ENCODE measurements around the gene CEP72.
A peak's percentile ranks its signal among the peaks of the same experiment; 100 is the strongest.
"Not testable (repeated sequence)": the region's sequence is repeated elsewhere in the genome, so short reads cannot be mapped to it uniquely, and the experiment has no call there.

The CEP72 gene

DNA sequence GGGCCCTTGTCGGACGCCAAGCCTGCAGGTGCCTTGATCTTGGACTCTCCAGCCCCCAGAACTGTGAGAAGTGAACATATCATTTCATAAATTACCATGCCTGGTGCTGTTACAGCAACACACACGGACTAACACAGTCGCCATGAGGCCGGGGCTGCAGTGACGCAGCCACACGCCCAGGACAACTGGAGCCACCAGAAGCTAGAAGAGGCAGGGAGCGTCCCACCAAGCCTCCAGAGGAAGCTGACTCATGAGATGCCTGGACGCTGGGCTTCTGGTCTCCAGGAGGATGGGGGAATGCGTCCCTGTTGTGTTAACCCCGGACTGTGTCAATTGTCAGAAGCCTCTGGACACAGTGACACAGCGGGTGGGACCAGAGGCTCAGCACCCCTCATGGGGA is 74.8 kb downstream of the CEP72 start:
- DNase-seq, result not testable (repeated sequence)

DNA sequence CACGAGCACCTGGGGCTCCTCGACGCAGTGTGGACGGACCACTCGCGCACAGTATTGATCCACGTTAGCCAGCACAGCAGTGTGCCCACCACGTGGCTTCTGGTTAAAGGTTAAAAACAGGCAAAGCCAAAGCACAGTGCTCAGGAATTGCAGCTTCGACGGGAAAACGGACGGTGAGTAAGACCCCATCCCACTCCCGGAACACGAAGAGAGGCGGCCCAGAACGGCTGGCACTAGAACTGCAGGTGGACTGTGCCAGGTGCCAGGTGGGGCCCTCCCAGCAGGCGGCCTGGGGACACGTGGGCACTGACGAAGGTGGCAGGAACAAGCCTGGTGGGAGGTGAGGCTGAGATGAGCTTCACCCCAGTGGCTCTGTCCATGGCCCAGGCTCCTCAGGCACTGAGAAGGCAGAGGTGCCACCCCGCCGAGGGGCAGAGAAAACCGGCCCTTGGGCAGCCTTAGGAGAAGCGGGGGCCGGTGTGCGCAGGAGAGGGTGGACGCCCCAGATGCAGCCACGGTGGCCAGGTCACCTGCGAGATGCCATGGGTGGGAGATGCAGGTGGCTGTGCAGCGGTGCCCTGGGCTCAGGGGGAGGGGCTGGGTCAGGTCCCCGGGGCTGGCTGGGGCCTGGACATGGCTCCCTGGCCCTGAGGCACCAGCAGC is 76.3 kb downstream of the CEP72 start:
- not testable (repeated sequence) for DNase-seq

DNA sequence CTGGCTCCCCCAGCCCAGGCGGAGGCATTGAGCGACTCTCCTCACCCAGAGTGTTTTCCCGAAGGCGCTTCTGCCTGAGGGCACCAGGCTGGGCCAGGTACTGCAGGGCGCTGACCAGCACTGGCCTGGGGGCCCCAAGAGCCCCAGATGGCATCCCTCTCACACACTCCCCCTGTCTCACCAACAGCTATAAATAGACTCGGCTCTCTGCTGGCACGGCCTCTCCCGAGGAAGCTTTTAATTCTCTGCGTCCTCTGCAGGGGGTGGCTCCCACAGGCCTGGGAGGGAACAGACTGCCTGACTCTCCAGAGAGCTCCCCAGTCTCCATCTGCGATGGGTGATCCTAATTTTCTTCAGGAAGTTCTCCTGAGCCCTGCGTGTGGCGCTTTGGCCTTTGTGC is 78.2 kb downstream of the CEP72 start:
- not testable (repeated sequence) for DNase-seq

GRCh38 chr5:691049-691448 is 78.9 kb downstream of the CEP72 start:
- not testable (repeated sequence) for DNase-seq

DNA sequence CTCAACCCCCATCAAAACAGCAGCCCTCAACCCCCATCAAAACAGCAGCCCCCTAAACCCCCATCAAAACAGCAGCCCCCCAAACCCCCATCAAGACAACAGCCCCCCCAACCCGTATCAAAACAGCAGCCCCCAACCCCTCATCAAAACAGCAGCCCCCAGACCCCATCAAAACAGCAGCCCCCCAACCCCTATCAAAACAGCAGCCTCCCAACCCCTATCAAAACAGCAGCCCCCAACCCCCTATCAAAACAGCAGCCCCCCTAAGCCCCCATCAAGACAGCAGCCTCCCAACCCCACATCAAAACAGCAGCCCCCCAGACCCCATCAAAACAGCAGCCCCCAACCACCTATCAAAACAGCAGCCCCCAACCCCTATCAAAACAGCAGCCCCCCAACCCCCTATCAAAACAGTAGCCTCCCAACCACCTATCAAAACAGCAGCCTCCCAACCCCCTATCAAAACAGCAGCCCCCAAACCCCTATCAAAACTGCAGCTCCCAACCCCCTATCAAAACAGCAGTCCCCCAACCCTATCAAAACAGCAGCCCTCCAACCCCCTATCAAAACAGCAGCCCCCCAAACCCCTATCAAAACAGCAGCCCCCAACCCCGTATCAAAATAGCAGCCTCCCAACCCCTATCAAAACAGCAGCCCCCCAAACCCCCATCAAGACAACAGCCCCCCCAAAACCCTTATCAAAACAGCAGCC is 79.8 kb downstream of the CEP72 start:
- DNase-seq, result no peak

- not testable (repeated sequence) for DNase-seq
Measured at GRCh38 chr5:692529-693041, 80.4 kb downstream of the CEP72 start.

GRCh38 chr5:693271-694041 is 81.3 kb downstream of the CEP72 start, which contains the start of gene TPPP:
TPPP (minus strand) TSS chr5:693352; CDS start chr5:678060, 15,292 bp downstream.
- peak; percentile 34 for DNase-seq

GRCh38 chr5:694042-694431 is 81.9 kb downstream of the CEP72 start:
- not testable (repeated sequence) for DNase-seq

- DNase-seq, result not testable (repeated sequence)
Measured at GRCh38 chr5:695475-695874, 83.3 kb downstream of the CEP72 start.

DNA sequence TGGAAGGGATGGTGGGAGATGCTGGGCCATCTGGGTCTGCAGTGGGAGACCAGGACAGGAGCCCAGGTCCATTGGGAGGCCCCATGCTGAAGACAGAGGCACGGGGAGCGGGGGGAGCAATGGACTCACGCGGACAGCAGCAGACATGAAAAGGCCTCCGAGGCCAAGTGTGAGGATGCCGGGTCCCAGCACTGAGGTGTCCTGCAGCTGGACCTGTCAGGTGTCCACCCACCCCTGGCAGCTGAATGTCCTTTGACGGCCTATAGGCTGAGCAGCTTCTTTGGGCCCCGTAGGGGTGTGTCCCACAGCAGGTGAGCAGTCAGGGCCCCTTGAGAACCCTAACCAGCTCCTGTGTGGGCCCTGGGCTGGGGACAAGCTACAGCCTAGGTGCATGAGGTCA is 84.1 kb downstream of the CEP72 start:
- DNase-seq, result not testable (repeated sequence)

DNA sequence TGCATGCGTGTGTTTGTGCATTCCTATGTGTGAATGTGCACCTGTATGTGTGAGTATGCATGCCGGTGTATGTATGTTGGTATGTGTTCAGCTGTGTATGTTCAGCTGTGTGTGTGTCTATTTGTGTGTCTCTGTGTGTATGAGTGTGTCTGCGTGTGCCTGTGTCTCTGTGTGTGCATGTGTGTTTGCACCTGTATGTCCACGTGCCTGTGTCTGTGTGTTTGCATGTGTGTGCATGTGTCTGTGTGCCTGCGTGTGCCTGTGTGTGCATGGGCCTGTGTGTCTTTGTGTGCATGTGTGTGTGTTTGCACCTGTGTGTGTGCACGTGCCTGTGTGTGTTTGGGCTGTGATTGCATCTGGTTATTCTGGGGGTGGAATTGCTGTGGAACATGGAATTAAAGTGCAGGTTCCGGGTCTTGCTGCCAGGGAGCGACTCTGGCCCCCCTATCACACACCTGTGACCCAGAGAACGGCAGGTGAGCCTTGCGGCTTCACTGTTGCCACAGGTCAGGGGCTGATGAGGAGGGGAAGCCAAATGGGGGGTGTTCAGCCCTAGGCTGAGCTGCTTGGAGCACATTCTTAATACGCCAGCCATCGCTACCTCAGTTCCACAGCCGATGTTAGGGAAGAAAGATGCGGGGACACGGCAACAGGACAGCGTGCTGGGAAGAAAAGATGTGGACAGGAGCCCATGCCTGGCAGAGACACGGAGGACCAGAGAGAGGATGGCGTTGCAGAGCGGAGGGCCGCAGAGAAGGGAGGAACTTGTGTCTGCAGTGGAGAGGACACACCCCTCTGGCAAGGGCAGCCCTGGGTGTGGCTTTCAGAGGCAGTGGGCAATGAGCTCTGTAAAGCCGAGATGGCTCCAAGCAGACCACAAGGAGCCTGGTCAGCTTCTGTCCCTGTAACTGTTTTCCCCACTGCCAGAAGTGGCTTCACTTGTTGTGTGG is 84.9 kb downstream of the CEP72 start:
- not testable (repeated sequence) for DNase-seq
